IMR-90 (cell line): ENCODE data around the gene PMAIP1.

Experiments
- CEBPB ChIP-seq: IDR thresholded peaks from 2 replicates; pipeline ENCODE4 v1.6.1; 2012; ENCODE audit warnings: low read depth, low read length, improper control_type of control experiment
- FOS ChIP-seq: fragments of 150-350 bp; IDR thresholded peaks from 2 replicates; pipeline ENCODE4 v1.6.1; 2016; ENCODE audit warnings: low read depth, low read length
- MAFK ChIP-seq: IDR thresholded peaks from 2 replicates; pipeline ENCODE4 v1.6.1; 2012; ENCODE audit warnings: low read depth, low read length, improper control_type of control experiment
- MAZ ChIP-seq: IDR thresholded peaks from 2 replicates; pipeline ENCODE4 v1.6.1; 2012; ENCODE audit warnings: low read depth, mild to moderate bottlenecking, low read length, improper control_type of control experiment, moderate library complexity, borderline replicate concordance
- MXI1 ChIP-seq: IDR thresholded peaks from 2 replicates; pipeline ENCODE4 v1.6.1; 2012; ENCODE audit warnings: low read depth, mild to moderate bottlenecking, low read length, moderate library complexity, borderline replicate concordance
- POLR2A ChIP-seq: IDR thresholded peaks from 2 replicates; pipeline ENCODE4 v1.6.1; 2012; ENCODE audit warnings: mild to moderate bottlenecking, low read depth, low read length
- RAD21 ChIP-seq: IDR thresholded peaks from 2 replicates; pipeline ENCODE4 v1.6.1; 2012; ENCODE audit warnings: low read length, improper control_type of control experiment
- RFX5 ChIP-seq: IDR thresholded peaks from 2 replicates; pipeline ENCODE4 v1.8.0; 2012; ENCODE audit warnings: low read depth, mild to moderate bottlenecking, low read length, moderate library complexity
- SMC3 ChIP-seq: fragments of 150-350 bp; IDR thresholded peaks from 2 replicates; pipeline ENCODE4 v1.6.1; 2016; ENCODE audit warnings: low read depth, mild to moderate bottlenecking, antibody characterized with exemption, low read length, moderate library complexity
- TF ChIP-seq, protein P1 (sequence below): conservative IDR thresholded peaks from 2 replicates; pipeline ENCODE4 v1.5.1; 2012; ENCODE audit warnings: mild to moderate bottlenecking, low read depth, low read length, improper control_type of control experiment
- TF ChIP-seq, protein P2 (sequence below): fragments of 150-350 bp; IDR thresholded peaks from 2 replicates; pipeline ENCODE4 v1.6.1; 2016; ENCODE audit warnings: low read depth, mild to moderate bottlenecking, low read length, moderate library complexity, borderline replicate concordance

DNA sequence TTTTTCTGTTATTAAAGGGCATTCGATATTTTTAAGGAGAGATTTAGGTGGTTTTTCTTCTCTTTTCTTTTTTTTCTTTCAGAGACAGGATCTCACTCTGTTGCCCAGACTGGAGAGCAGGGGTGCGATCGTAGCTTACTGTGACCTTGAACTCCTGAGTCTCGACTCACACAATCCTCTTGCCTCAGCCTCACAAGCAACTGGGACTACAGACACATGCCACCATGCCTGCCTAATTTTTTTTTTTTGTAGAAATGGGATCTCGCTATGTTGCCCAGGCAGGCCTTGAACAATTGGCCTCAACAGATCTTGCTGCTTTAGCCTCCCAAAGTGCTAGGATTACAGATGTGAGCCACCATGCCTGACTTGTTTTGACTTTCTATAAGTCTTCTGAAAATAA is 26.3 kb downstream of the PMAIP1 start:
- no peak for TF ChIP-seq MXI1
- TF ChIP-seq, protein P1, sequence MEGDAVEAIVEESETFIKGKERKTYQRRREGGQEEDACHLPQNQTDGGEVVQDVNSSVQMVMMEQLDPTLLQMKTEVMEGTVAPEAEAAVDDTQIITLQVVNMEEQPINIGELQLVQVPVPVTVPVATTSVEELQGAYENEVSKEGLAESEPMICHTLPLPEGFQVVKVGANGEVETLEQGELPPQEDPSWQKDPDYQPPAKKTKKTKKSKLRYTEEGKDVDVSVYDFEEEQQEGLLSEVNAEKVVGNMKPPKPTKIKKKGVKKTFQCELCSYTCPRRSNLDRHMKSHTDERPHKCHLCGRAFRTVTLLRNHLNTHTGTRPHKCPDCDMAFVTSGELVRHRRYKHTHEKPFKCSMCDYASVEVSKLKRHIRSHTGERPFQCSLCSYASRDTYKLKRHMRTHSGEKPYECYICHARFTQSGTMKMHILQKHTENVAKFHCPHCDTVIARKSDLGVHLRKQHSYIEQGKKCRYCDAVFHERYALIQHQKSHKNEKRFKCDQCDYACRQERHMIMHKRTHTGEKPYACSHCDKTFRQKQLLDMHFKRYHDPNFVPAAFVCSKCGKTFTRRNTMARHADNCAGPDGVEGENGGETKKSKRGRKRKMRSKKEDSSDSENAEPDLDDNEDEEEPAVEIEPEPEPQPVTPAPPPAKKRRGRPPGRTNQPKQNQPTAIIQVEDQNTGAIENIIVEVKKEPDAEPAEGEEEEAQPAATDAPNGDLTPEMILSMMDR: no peak
- no peak for TF ChIP-seq POLR2A
- TF ChIP-seq FOS: no peak
- TF ChIP-seq MAZ: no peak
- TF ChIP-seq, protein P2, sequence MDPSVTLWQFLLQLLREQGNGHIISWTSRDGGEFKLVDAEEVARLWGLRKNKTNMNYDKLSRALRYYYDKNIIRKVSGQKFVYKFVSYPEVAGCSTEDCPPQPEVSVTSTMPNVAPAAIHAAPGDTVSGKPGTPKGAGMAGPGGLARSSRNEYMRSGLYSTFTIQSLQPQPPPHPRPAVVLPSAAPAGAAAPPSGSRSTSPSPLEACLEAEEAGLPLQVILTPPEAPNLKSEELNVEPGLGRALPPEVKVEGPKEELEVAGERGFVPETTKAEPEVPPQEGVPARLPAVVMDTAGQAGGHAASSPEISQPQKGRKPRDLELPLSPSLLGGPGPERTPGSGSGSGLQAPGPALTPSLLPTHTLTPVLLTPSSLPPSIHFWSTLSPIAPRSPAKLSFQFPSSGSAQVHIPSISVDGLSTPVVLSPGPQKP: no peak
- TF ChIP-seq SMC3: no peak
- TF ChIP-seq CEBPB: no peak
- TF ChIP-seq RAD21: no peak
- no peak for TF ChIP-seq MAFK
- TF ChIP-seq RFX5: no peak
